ENCODE data around the gene HNRNPA2B1. TPM values are rescaled to one million over a fixed set of nuclear protein-coding genes. Genes with fewer than 3 reads are reported as not detected.
A peak's percentile ranks its signal among the peaks of the same experiment; 100 is the strongest.

HNRNPA2B1 gene
- polyA plus RNA-seq, 1 of the 3 experiments (the other 2 are of a cell fraction): 483 TPM

DNA sequence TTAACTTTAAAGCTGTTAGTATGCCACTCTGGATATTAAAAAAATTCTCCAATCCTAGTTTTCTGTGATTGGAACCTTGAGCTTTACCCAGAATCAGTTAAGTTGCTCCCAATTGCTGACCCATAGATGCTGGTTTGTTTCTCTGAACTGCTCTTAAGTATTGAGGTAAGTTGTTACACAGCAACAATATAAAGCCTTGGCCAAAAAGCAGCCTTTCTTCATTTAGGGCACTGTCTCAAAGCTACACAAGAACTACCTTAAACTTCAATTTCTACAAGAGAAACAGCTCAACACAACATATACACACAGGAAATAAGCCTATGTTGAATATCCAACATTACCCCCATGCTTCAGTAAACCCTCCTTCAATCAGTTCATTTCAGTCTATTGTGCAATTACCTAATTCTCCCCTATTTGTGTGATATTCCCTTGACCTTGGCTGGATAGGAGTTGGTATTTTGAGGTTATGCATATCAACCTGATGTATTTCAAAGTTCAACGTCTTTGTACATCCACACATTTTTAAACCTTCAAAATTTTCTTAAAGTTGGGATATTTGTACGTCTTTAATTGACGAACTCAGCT, 11.5 kb downstream of the HNRNPA2B1 start:
- no peaks in the 10 kb centered on the region for H3K9me3 ChIP-seq
- no peaks in the 10 kb centered on the region for H3K9me2 ChIP-seq
- H3K27me3 ChIP-seq (ENCODE audit: insufficient read depth): no peaks in the 10 kb centered on the region
- peaks cover 84 to 93% of the 10 kb centered on the region in 2 experiments for H3K36me3 ChIP-seq (replicated peaks in 1 of 2; ENCODE audit: control insufficient read depth in 1 of 2, insufficient read depth in 2 of 2, low read length in 1 of 2)
- TF ChIP-seq, protein P1, sequence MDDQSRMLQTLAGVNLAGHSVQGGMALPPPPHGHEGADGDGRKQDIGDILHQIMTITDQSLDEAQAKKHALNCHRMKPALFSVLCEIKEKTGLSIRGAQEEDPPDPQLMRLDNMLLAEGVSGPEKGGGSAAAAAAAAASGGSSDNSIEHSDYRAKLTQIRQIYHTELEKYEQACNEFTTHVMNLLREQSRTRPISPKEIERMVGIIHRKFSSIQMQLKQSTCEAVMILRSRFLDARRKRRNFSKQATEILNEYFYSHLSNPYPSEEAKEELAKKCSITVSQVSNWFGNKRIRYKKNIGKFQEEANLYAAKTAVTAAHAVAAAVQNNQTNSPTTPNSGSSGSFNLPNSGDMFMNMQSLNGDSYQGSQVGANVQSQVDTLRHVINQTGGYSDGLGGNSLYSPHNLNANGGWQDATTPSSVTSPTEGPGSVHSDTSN (IDR thresholded peaks at IDR 0.05): no peak
- TF ChIP-seq, protein P2, sequence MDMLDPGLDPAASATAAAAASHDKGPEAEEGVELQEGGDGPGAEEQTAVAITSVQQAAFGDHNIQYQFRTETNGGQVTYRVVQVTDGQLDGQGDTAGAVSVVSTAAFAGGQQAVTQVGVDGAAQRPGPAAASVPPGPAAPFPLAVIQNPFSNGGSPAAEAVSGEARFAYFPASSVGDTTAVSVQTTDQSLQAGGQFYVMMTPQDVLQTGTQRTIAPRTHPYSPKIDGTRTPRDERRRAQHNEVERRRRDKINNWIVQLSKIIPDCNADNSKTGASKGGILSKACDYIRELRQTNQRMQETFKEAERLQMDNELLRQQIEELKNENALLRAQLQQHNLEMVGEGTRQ (IDR thresholded peaks at IDR 0.05; ENCODE audit: borderline replicate concordance, low read depth, low read length): no peak
- TF ChIP-seq POLR2AphosphoS5 (IDR thresholded peaks at IDR 0.05; ENCODE audit: low read depth, low read length): peak; percentile 13; the same call in 1 of the 2 replicates
- ChIA-PET POLR2A (interaction anchor here (0.6 to 3.7 kb wide), 3 partner anchors 9 to 33 kb away, joined by 6 to 51 read pairs (median 7); partner anchors contain the start of genes CBX3 and HNRNPA2B1), CTCF (interaction anchor here (0.9 to 3.8 kb wide), 11 partner anchors 9 to 296 kb away, joined by 3 to 71 read pairs (median 7); partner anchors contain the start of gene CBX3)
- H2AFZ ChIP-seq (ENCODE audit: low read depth): no peak overlapping the region
- peaks cover 83% of the 10 kb centered on the region for H4K20me1 ChIP-seq (ENCODE audit: insufficient read depth)
- WGBS (ENCODE audit: low lambda C conversion rate): 95% methylated on average over 3 of the region's 3 CpGs
- peaks cover 99% of the 10 kb centered on the region for H3F3A ChIP-seq (replicated peaks; ENCODE audit: insufficient read depth)
- no peak overlapping the region for H3K4me2 ChIP-seq
- H3K9ac ChIP-seq: no peak overlapping the region
- H3K4me3 ChIP-seq (ENCODE audit: low read depth in 2 of 2, low read length in 1 of 2): no peak overlapping the region
- no peak for DNase-seq
- H3K4me1 ChIP-seq (ENCODE audit: control insufficient read depth in 1 of 2, insufficient read depth in 2 of 2, low read depth in 1 of 2, low read length in 1 of 2): peaks cover 8 to 12% of the 10 kb centered on the region in 2 experiments; a peak in 3 of 4 replicates
- H3K27ac ChIP-seq (ENCODE audit: low read depth in 2 of 2, low read length in 1 of 2): peak overlapping the region in 1 of 2 experiments; percentile 19; a peak in 3 of 4 replicates
- H3K79me2 ChIP-seq (ENCODE audit: insufficient read depth): peaks cover 57% of the 10 kb centered on the region

GRCh38 chr7:26188206-26188956, 12.2 kb downstream of the HNRNPA2B1 start:
- no peaks in the 10 kb centered on the region for H3K9me2 ChIP-seq

More at GRCh38 chr7:26188206-26188956, 12.2 kb downstream of the HNRNPA2B1 start:
- ChIA-PET POLR2A (interaction anchor here (0.6 to 3.7 kb wide), 3 partner anchors 8 to 34 kb away, joined by 6 to 51 read pairs (median 7); partner anchors contain the start of genes CBX3 and HNRNPA2B1), CTCF (interaction anchor here (0.9 to 3.8 kb wide), 12 partner anchors 9 to 295 kb away, joined by 3 to 71 read pairs (median 6); partner anchors contain the start of gene CBX3)
- no peak for TF ChIP-seq FOXJ3 (CRISPR knock-in tag; IDR thresholded peaks at IDR 0.05)
- TF ChIP-seq POLR2AphosphoS5 (IDR thresholded peaks at IDR 0.05; ENCODE audit: low read depth, low read length): peak; percentile 60
- peak; percentile 2; the same call in 1 of the 2 replicates for TF ChIP-seq JUND (IDR thresholded peaks at IDR 0.05)
- TF ChIP-seq RAD21 (IDR thresholded peaks at IDR 0.05; ENCODE audit: low read length): 0 out of 2 replicates have a peak, but pooled peaks have one; percentile 9
- TF ChIP-seq, protein P2 (IDR thresholded peaks at IDR 0.05; ENCODE audit: borderline replicate concordance, low read depth, low read length): 0 out of 2 replicates have a peak, but pooled peaks have one; percentile 1
- no peak overlapping the region for H3K9ac ChIP-seq
- H3K27me3 ChIP-seq (ENCODE audit: insufficient read depth): no peaks in the 10 kb centered on the region
- H3K36me3 ChIP-seq (replicated peaks in 1 of 2; ENCODE audit: control insufficient read depth in 1 of 2, insufficient read depth in 2 of 2, low read length in 1 of 2): peaks cover 78 to 90% of the 10 kb centered on the region in 2 experiments
- H3K27ac ChIP-seq (ENCODE audit: low read depth in 2 of 2, low read length in 1 of 2): peak overlapping the region; percentile 19; a peak in 3 of 4 replicates
- no peaks in the 10 kb centered on the region for H3K9me3 ChIP-seq
- no peak overlapping the region for H2AFZ ChIP-seq (ENCODE audit: low read depth)
- H3F3A ChIP-seq (replicated peaks; ENCODE audit: insufficient read depth): peaks cover 99% of the 10 kb centered on the region
- H4K20me1 ChIP-seq (ENCODE audit: insufficient read depth): peaks cover 83% of the 10 kb centered on the region
- no peak for DNase-seq
- peaks cover 6 to 8% of the 10 kb centered on the region in 2 experiments; a peak in 3 of 4 replicates for H3K4me1 ChIP-seq (ENCODE audit: control insufficient read depth in 1 of 2, insufficient read depth in 2 of 2, low read depth in 1 of 2, low read length in 1 of 2)
- WGBS (ENCODE audit: low lambda C conversion rate): 92% methylated on average over 9 of the region's 9 CpGs
- no peak overlapping the region for H3K4me2 ChIP-seq
- H3K79me2 ChIP-seq (ENCODE audit: insufficient read depth): peaks cover 51% of the 10 kb centered on the region
- no peak overlapping the region for H3K4me3 ChIP-seq (ENCODE audit: low read depth in 2 of 2, low read length in 1 of 2)
